Measurements from ENCODE around the gene MAP3K7.

DNA sequence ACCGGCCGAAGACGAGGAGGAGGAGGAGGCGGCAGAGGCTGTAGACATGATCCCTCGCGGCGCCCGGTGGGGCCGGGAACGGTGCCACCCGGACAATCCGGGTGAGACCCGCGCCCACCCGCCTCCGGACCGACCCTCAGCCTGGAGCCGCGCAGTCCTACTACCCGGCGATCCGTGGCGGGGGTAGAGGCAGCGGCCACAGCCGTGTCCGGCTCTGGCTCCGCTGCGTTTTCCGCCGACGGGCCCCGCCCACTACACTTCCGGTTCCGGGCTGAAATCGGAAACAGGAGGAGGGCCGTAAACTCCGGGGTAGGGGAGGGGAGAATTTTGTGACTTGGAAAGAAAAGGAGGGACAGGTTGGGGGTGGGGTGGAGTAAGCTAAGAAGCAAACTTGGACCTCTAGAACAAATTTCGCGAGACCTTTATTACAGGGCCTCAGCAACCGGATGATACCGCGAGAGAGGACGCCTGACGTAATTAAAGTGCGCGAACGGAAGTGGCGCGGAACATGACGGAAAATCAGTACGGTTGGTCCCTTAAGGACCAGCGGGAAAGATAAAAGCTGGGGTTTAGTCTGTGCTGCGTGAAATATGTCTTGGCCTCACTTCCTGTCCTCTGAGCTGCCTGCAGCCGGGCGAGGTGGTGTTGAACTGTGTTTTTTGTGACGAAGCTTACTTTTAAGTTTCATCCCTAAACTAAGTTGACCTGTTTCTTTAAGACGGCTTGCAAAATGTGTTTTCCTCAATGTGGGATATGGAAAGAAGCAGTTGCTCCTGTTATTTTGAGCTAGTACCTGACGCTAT lies at the start of gene MAP3K7:
- TF ChIP-seq, protein P1, sequence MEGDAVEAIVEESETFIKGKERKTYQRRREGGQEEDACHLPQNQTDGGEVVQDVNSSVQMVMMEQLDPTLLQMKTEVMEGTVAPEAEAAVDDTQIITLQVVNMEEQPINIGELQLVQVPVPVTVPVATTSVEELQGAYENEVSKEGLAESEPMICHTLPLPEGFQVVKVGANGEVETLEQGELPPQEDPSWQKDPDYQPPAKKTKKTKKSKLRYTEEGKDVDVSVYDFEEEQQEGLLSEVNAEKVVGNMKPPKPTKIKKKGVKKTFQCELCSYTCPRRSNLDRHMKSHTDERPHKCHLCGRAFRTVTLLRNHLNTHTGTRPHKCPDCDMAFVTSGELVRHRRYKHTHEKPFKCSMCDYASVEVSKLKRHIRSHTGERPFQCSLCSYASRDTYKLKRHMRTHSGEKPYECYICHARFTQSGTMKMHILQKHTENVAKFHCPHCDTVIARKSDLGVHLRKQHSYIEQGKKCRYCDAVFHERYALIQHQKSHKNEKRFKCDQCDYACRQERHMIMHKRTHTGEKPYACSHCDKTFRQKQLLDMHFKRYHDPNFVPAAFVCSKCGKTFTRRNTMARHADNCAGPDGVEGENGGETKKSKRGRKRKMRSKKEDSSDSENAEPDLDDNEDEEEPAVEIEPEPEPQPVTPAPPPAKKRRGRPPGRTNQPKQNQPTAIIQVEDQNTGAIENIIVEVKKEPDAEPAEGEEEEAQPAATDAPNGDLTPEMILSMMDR (IDR thresholded peaks at IDR 0.05) = no peak
- no peak for TF ChIP-seq EP300 (IDR thresholded peaks at IDR 0.05)
- peak; percentile 63 for TF ChIP-seq POLR2AphosphoS5 (IDR thresholded peaks at IDR 0.05)

Measured in gastroesophageal sphincter (tissue), 3 donors.